ENCODE measurements around the gene SPATA20. TPM values are rescaled to one million over a fixed set of nuclear protein-coding genes. Genes with fewer than 3 reads are reported as not detected.

SPATA20 gene
- total and polyA plus RNA-seq, 2 of the 13 experiments (the other 11 are each of a cell fraction or from before 2014, with no cell fraction given): 36.1 to 64.8 TPM

DNA sequence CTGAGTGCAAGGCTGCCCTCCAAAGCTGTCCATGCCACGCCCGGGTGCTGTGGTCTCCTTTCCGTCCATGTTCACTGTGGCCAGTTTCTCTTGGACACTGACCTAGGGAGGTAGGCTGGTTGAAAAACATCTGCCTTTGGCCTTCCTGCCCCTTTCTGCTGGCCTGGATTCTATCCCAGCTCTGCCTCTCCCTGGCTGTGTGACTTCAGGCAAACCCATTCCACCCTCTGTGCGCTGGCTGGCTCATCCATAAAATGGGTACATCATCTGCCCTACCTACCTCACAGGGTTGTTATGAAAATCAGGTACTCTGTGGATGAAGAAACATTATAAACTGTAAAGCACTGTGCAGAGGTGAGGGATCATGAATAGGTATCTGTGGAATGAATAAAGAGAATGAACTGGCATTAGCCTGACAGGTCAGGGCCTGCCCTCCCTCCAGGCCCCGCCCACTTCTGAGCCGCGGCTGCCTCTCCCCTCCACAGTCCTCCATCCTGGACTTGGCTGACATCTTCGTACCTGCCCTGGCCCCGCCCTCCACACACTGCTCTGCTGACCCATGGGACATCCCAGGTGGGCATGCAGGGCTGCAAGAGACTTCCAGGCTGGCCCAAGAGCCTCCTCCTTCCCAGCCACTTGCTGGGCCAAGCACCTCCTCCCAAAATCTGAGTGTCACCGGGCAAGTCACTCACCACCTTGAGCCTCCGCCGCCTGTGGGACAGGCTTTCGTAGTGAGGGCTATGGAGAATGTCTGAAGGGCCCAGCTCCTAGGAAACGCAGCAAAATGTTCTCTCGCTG is 7.0 kb upstream of the SPATA20 start (continued):
- TF ChIP-seq, protein P1, sequence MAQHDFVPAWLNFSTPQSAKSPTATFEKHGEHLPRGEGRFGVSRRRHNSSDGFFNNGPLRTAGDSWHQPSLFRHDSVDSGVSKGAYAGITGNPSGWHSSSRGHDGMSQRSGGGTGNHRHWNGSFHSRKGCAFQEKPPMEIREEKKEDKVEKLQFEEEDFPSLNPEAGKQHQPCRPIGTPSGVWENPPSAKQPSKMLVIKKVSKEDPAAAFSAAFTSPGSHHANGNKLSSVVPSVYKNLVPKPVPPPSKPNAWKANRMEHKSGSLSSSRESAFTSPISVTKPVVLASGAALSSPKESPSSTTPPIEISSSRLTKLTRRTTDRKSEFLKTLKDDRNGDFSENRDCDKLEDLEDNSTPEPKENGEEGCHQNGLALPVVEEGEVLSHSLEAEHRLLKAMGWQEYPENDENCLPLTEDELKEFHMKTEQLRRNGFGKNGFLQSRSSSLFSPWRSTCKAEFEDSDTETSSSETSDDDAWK (CRISPR knock-in tag; IDR thresholded peaks at IDR 0.05): no peak
- TF ChIP-seq MYC (CRISPR knock-in tag; IDR thresholded peaks at IDR 0.05; ENCODE audit: borderline replicate concordance) (no peak), POLR2G (IDR thresholded peaks at IDR 0.05; ENCODE audit: low read depth, low read length) (0 out of 2 replicates have a peak, but pooled peaks have one; percentile 11), ZNF235 (CRISPR knock-in tag; IDR thresholded peaks at IDR 0.05; ENCODE audit: borderline replicate concordance) (no peak), IRF2 (CRISPR knock-in tag; IDR thresholded peaks at IDR 0.05) (no peak), STAT5B (CRISPR knock-in tag; IDR thresholded peaks at IDR 0.05) (no peak), ARID2 (CRISPR knock-in tag; IDR thresholded peaks at IDR 0.05; ENCODE audit: borderline replicate concordance) (no peak), ZNF282 (IDR thresholded peaks at IDR 0.05; ENCODE audit: partially characterized antibody) (no peak), KLF12 (CRISPR knock-in tag; IDR thresholded peaks at IDR 0.05; ENCODE audit: borderline replicate concordance) (0 out of 2 replicates have a peak, but pooled peaks have one; percentile 33)
- TF ChIP-seq, protein P2, sequence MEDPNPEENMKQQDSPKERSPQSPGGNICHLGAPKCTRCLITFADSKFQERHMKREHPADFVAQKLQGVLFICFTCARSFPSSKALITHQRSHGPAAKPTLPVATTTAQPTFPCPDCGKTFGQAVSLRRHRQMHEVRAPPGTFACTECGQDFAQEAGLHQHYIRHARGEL (CRISPR knock-in tag; IDR thresholded peaks at IDR 0.05): no peak
- TF ChIP-seq, protein P3, sequence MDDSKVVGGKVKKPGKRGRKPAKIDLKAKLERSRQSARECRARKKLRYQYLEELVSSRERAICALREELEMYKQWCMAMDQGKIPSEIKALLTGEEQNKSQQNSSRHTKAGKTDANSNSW (CRISPR knock-in tag; IDR thresholded peaks at IDR 0.05; ENCODE audit: borderline replicate concordance): no peak
- TF ChIP-seq, protein P4, sequence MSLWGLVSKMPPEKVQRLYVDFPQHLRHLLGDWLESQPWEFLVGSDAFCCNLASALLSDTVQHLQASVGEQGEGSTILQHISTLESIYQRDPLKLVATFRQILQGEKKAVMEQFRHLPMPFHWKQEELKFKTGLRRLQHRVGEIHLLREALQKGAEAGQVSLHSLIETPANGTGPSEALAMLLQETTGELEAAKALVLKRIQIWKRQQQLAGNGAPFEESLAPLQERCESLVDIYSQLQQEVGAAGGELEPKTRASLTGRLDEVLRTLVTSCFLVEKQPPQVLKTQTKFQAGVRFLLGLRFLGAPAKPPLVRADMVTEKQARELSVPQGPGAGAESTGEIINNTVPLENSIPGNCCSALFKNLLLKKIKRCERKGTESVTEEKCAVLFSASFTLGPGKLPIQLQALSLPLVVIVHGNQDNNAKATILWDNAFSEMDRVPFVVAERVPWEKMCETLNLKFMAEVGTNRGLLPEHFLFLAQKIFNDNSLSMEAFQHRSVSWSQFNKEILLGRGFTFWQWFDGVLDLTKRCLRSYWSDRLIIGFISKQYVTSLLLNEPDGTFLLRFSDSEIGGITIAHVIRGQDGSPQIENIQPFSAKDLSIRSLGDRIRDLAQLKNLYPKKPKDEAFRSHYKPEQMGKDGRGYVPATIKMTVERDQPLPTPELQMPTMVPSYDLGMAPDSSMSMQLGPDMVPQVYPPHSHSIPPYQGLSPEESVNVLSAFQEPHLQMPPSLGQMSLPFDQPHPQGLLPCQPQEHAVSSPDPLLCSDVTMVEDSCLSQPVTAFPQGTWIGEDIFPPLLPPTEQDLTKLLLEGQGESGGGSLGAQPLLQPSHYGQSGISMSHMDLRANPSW (CRISPR knock-in tag; IDR thresholded peaks at IDR 0.05; ENCODE audit: borderline replicate concordance): no peak
- TF ChIP-seq, protein P5, sequence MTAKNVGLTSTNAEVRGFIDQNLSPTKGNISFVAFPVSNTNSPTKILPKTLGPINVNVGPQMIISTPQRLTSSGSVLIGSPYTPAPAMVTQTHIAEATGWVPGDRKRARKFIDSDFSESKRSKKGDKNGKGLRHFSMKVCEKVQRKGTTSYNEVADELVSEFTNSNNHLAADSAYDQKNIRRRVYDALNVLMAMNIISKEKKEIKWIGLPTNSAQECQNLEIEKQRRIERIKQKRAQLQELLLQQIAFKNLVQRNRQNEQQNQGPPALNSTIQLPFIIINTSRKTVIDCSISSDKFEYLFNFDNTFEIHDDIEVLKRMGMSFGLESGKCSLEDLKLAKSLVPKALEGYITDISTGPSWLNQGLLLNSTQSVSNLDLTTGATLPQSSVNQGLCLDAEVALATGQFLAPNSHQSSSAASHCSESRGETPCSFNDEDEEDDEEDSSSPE (CRISPR knock-in tag; IDR thresholded peaks at IDR 0.05): no peak
- TF ChIP-seq, protein P6, sequence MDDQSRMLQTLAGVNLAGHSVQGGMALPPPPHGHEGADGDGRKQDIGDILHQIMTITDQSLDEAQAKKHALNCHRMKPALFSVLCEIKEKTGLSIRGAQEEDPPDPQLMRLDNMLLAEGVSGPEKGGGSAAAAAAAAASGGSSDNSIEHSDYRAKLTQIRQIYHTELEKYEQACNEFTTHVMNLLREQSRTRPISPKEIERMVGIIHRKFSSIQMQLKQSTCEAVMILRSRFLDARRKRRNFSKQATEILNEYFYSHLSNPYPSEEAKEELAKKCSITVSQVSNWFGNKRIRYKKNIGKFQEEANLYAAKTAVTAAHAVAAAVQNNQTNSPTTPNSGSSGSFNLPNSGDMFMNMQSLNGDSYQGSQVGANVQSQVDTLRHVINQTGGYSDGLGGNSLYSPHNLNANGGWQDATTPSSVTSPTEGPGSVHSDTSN (CRISPR knock-in tag; IDR thresholded peaks at IDR 0.05; ENCODE audit: borderline replicate concordance): no peak
- TF ChIP-seq, protein P7, sequence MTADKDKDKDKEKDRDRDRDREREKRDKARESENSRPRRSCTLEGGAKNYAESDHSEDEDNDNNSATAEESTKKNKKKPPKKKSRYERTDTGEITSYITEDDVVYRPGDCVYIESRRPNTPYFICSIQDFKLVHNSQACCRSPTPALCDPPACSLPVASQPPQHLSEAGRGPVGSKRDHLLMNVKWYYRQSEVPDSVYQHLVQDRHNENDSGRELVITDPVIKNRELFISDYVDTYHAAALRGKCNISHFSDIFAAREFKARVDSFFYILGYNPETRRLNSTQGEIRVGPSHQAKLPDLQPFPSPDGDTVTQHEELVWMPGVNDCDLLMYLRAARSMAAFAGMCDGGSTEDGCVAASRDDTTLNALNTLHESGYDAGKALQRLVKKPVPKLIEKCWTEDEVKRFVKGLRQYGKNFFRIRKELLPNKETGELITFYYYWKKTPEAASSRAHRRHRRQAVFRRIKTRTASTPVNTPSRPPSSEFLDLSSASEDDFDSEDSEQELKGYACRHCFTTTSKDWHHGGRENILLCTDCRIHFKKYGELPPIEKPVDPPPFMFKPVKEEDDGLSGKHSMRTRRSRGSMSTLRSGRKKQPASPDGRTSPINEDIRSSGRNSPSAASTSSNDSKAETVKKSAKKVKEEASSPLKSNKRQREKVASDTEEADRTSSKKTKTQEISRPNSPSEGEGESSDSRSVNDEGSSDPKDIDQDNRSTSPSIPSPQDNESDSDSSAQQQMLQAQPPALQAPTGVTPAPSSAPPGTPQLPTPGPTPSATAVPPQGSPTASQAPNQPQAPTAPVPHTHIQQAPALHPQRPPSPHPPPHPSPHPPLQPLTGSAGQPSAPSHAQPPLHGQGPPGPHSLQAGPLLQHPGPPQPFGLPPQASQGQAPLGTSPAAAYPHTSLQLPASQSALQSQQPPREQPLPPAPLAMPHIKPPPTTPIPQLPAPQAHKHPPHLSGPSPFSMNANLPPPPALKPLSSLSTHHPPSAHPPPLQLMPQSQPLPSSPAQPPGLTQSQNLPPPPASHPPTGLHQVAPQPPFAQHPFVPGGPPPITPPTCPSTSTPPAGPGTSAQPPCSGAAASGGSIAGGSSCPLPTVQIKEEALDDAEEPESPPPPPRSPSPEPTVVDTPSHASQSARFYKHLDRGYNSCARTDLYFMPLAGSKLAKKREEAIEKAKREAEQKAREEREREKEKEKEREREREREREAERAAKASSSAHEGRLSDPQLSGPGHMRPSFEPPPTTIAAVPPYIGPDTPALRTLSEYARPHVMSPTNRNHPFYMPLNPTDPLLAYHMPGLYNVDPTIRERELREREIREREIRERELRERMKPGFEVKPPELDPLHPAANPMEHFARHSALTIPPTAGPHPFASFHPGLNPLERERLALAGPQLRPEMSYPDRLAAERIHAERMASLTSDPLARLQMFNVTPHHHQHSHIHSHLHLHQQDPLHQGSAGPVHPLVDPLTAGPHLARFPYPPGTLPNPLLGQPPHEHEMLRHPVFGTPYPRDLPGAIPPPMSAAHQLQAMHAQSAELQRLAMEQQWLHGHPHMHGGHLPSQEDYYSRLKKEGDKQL (CRISPR knock-in tag; IDR thresholded peaks at IDR 0.05; ENCODE audit: low read depth): no peak

All from HepG2 (cell line).